ENCODE results near the gene TCF7L2.

The TCF7L2 gene

DNA sequence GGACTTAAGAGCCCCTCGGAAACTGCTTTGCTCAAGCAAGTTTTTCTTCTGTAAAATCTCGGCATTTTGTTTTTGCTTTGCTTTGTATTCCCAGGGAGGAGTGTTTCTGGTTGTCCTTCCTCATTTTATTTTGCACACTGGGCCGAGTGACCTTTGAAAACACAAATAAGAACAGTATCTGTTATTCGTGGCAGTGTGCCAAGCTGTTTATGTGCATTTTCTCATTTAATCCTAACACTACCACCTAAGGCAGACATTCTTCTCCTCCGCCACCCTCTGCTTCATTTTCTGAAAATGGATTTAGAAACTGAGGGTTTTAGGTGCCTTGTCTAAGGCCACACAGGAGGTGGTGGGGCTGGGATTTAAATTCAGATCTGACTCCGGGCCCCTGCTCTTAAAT is 218.5 kb downstream of the TCF7L2 start:
- Histone ChIP-seq H3K4me1 (ENCODE audit: control insufficient read depth, insufficient read depth, low read length) (peaks cover 7% of the 10 kb centered on the region), H3K27ac (ENCODE audit: low read length) (no peak overlapping the region), H3K4me3 (ENCODE audit: low read length in 2 of 2) (no peak overlapping the region), H3K36me3 (ENCODE audit: control insufficient read depth in 2 of 2, insufficient read depth in 2 of 2, low read length in 2 of 2) (peaks cover 0 to 11% of the 10 kb centered on the region in 2 donors), H3K27me3 (ENCODE audit: control insufficient read depth in 1 of 2, insufficient read depth in 2 of 2, low read length in 2 of 2) (no peaks in the 10 kb centered on the region), H3K9ac (ENCODE audit: low read length in 2 of 2) (no peak overlapping the region), H3K9me3 (ENCODE audit: control insufficient read depth in 2 of 2, low read length in 2 of 2) (no peaks in the 10 kb centered on the region)

DNA sequence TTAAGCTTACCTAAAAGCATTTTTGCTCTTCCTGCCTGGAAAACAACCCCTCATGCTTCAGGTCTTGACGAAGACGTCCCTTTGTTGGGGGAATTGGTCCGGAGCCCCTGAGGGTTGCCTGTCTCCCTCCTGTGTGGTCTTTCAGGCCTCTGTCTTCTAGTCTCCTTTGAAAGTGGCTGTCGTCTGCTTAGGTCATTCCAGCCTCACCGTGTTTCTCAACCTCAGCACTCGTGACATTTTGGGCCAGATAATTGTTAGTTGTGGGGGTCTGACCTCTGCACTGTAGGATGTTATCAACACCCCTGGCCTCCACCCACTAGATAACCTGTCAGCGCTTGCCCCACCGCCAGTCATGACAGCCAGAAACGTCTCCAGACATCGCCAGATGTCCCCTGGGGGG is 219.1 kb downstream of the TCF7L2 start:
- Histone ChIP-seq H3K27ac (ENCODE audit: low read length) (no peak overlapping the region), H3K4me1 (ENCODE audit: control insufficient read depth, insufficient read depth, low read length) (peaks cover 1% of the 10 kb centered on the region), H3K9ac (ENCODE audit: low read length in 2 of 2) (no peak overlapping the region)

GRCh38 chr10:113169853-113170460 is 219.9 kb downstream of the TCF7L2 start:
- Histone ChIP-seq H3K4me1 (ENCODE audit: control insufficient read depth, insufficient read depth, low read length) (no peaks in the 10 kb centered on the region), H3K4me3 (ENCODE audit: low read length in 2 of 2) (no peak overlapping the region), H3K36me3 (ENCODE audit: control insufficient read depth in 2 of 2, insufficient read depth in 2 of 2, low read length in 2 of 2) (peaks cover 0 to 11% of the 10 kb centered on the region in 2 donors), H3K9ac (ENCODE audit: low read length in 2 of 2) (no peak overlapping the region), H3K9me3 (ENCODE audit: control insufficient read depth in 2 of 2, low read length in 2 of 2) (no peaks in the 10 kb centered on the region), H3K27ac (ENCODE audit: low read length) (no peak overlapping the region), H3K27me3 (ENCODE audit: control insufficient read depth in 1 of 2, insufficient read depth in 2 of 2, low read length in 2 of 2) (no peaks in the 10 kb centered on the region)

More for the DNA sequence above, 219.1 kb downstream of the TCF7L2 start:
- Histone ChIP-seq H3K4me3 (ENCODE audit: low read length in 2 of 2) (no peak overlapping the region), H3K36me3 (ENCODE audit: control insufficient read depth in 2 of 2, insufficient read depth in 2 of 2, low read length in 2 of 2) (peaks cover 0 to 11% of the 10 kb centered on the region in 2 donors), H3K9me3 (ENCODE audit: control insufficient read depth in 2 of 2, low read length in 2 of 2) (no peaks in the 10 kb centered on the region), H3K27me3 (ENCODE audit: control insufficient read depth in 1 of 2, insufficient read depth in 2 of 2, low read length in 2 of 2) (no peaks in the 10 kb centered on the region)

- no peaks in the 10 kb centered on the region for H3K27me3 ChIP-seq (ENCODE audit: control insufficient read depth in 1 of 2, insufficient read depth in 2 of 2, low read length in 2 of 2)
- H3K9me3 ChIP-seq (ENCODE audit: control insufficient read depth in 2 of 2, low read length in 2 of 2), result no peaks in the 10 kb centered on the region
- peaks cover 3% of the 10 kb centered on the region for H3K4me1 ChIP-seq (ENCODE audit: control insufficient read depth, insufficient read depth, low read length)
- no peak overlapping the region for H3K27ac ChIP-seq (ENCODE audit: low read length)
- no peak overlapping the region for H3K4me3 ChIP-seq (ENCODE audit: low read length in 2 of 2)
- no peak overlapping the region for H3K9ac ChIP-seq (ENCODE audit: low read length in 2 of 2)
- peaks cover 0 to 8% of the 10 kb centered on the region in 2 donors for H3K36me3 ChIP-seq (ENCODE audit: control insufficient read depth in 2 of 2, insufficient read depth in 2 of 2, low read length in 2 of 2)
Measured at GRCh38 chr10:113171662-113172061, 221.6 kb downstream of the TCF7L2 start.

DNA sequence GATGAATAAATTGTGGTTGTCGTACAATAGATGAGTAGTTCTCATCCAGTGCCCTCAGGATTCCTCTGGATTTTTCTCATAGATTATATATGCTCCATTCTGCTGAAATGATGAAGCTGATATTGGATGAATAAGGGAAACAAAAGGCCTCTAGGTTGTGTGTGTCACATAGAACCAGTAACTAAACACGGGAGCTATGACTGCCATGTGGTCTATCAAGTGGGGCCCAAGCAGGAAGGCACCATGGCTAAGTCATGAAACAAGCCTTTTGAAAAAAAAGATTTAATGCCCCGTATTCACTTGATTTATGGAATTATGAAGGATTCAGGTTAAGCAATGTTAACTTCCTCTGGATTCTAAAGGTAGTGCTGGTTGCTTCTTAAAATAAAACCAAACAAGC is 225.1 kb downstream of the TCF7L2 start:
- Histone ChIP-seq H3K27me3 (ENCODE audit: control insufficient read depth in 1 of 2, insufficient read depth in 2 of 2, low read length in 2 of 2) (no peaks in the 10 kb centered on the region), H3K9me3 (ENCODE audit: control insufficient read depth in 2 of 2, low read length in 2 of 2) (no peaks in the 10 kb centered on the region), H3K4me1 (ENCODE audit: control insufficient read depth, insufficient read depth, low read length) (peaks cover 7% of the 10 kb centered on the region), H3K27ac (ENCODE audit: low read length) (no peak overlapping the region), H3K9ac (ENCODE audit: low read length in 2 of 2) (no peak overlapping the region), H3K4me3 (ENCODE audit: low read length in 2 of 2) (no peak overlapping the region), H3K36me3 (ENCODE audit: control insufficient read depth in 2 of 2, insufficient read depth in 2 of 2, low read length in 2 of 2) (no peaks in the 10 kb centered on the region)

DNA sequence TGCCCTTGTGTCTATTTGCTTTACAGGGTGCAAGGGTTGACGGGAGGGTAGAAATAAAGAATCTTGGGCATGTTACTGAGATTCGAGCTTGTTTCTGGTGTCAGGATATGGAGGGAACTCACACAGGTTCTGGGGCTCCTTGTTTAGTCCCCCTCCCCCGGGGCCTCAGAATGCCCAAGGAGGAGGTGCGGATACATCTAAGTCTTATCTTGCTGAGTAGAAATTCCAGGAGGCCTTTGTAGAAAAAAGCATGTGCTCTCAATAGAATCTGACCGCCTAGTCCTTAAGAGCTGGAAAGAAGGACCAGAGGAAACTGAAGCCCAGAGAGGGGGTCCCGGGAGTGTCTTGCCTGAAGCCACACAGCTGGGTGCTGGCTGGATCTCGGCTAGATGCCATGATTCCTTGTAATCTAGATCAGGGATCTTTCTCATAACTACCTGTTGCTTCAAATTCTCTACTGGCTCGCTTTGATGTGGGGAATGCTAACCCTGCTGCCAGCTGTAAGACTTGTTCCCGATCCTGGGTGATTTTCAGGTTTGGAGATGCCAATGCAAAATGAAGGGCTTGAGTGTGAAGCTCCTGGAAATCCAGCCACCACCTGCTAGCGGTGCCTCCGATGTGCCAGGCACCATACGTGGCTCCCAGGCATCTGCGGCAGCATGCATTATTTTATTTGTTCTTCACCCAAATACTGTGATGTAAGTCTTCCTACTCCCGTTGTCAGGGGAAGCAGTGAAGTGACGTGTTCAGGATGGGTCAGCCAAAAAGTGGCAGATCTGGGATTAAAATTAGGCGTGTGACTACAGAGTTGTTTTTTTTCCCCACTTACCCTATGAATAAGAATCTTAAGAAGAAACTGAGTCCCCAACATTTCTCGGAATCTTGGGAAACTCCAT is 226.0 kb downstream of the TCF7L2 start:
- H3K27me3 ChIP-seq (ENCODE audit: control insufficient read depth in 1 of 2, insufficient read depth in 2 of 2, low read length in 2 of 2), result no peaks in the 10 kb centered on the region
- no peaks in the 10 kb centered on the region for H3K36me3 ChIP-seq (ENCODE audit: control insufficient read depth in 2 of 2, insufficient read depth in 2 of 2, low read length in 2 of 2)
- no peak overlapping the region for H3K27ac ChIP-seq (ENCODE audit: low read length)
- no peak overlapping the region for H3K4me3 ChIP-seq (ENCODE audit: low read length in 2 of 2)
- no peak overlapping the region for H3K9ac ChIP-seq (ENCODE audit: low read length in 2 of 2)
- H3K9me3 ChIP-seq (ENCODE audit: control insufficient read depth in 2 of 2, low read length in 2 of 2), result no peaks in the 10 kb centered on the region
- peaks cover 11% of the 10 kb centered on the region for H3K4me1 ChIP-seq (ENCODE audit: control insufficient read depth, insufficient read depth, low read length)

DNA sequence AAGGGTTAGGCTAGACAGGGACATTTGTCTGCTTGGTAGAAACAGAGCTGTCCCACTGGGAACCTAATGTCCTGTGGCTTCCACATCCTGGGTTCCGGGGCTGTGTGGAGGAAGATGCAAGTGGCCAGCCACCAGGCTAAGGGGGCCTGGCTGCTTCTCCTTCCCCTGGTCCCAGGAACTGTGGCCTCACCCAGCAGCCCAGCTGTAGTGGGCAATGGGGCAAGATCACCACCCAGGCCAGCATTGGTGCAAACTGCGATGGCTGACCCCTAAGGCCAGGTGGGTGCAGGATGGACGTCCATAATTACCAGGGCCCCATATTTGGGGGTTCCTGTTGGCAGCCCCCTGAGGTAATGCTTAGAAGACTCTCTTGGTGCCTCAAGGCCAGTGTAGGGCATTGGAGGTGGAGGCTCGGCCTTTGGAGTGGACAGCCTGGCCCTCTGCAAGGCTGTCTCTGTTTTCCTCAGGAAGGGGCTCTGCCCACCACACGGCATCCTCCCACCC is 226.7 kb downstream of the TCF7L2 start:
- no peak overlapping the region for H3K4me3 ChIP-seq (ENCODE audit: low read length in 2 of 2)
- no peaks in the 10 kb centered on the region for H3K36me3 ChIP-seq (ENCODE audit: control insufficient read depth in 2 of 2, insufficient read depth in 2 of 2, low read length in 2 of 2)
- no peak overlapping the region for H3K9ac ChIP-seq (ENCODE audit: low read length in 2 of 2)
- peaks cover 11% of the 10 kb centered on the region for H3K4me1 ChIP-seq (ENCODE audit: control insufficient read depth, insufficient read depth, low read length)
- no peaks in the 10 kb centered on the region for H3K27me3 ChIP-seq (ENCODE audit: control insufficient read depth in 1 of 2, insufficient read depth in 2 of 2, low read length in 2 of 2)
- no peaks in the 10 kb centered on the region for H3K9me3 ChIP-seq (ENCODE audit: control insufficient read depth in 2 of 2, low read length in 2 of 2)
- H3K27ac ChIP-seq (ENCODE audit: low read length), result no peak overlapping the region

GRCh38 chr10:113177156-113177935 is 227.3 kb downstream of the TCF7L2 start:
- Histone ChIP-seq H3K9ac (ENCODE audit: low read length in 2 of 2) (no peak overlapping the region), H3K27ac (ENCODE audit: low read length) (no peak overlapping the region)

GRCh38 chr10:113177936-113178335 is 227.9 kb downstream of the TCF7L2 start:
- no peak overlapping the region for H3K9ac ChIP-seq (ENCODE audit: low read length in 2 of 2)
- no peaks in the 10 kb centered on the region for H3K36me3 ChIP-seq (ENCODE audit: control insufficient read depth in 2 of 2, insufficient read depth in 2 of 2, low read length in 2 of 2)
- H3K9me3 ChIP-seq (ENCODE audit: control insufficient read depth in 2 of 2, low read length in 2 of 2), result no peaks in the 10 kb centered on the region
- H3K27me3 ChIP-seq (ENCODE audit: control insufficient read depth in 1 of 2, insufficient read depth in 2 of 2, low read length in 2 of 2), result no peaks in the 10 kb centered on the region
- H3K4me1 ChIP-seq (ENCODE audit: control insufficient read depth, insufficient read depth, low read length), result peaks cover 11% of the 10 kb centered on the region
- no peak overlapping the region for H3K27ac ChIP-seq (ENCODE audit: low read length)
- H3K4me3 ChIP-seq (ENCODE audit: low read length in 2 of 2), result no peak overlapping the region

More at GRCh38 chr10:113177156-113177935, 227.3 kb downstream of the TCF7L2 start:
- Histone ChIP-seq H3K27me3 (ENCODE audit: control insufficient read depth in 1 of 2, insufficient read depth in 2 of 2, low read length in 2 of 2) (no peaks in the 10 kb centered on the region), H3K36me3 (ENCODE audit: control insufficient read depth in 2 of 2, insufficient read depth in 2 of 2, low read length in 2 of 2) (no peaks in the 10 kb centered on the region), H3K4me1 (ENCODE audit: control insufficient read depth, insufficient read depth, low read length) (peaks cover 11% of the 10 kb centered on the region), H3K9me3 (ENCODE audit: control insufficient read depth in 2 of 2, low read length in 2 of 2) (no peaks in the 10 kb centered on the region), H3K4me3 (ENCODE audit: low read length in 2 of 2) (no peak overlapping the region)

DNA sequence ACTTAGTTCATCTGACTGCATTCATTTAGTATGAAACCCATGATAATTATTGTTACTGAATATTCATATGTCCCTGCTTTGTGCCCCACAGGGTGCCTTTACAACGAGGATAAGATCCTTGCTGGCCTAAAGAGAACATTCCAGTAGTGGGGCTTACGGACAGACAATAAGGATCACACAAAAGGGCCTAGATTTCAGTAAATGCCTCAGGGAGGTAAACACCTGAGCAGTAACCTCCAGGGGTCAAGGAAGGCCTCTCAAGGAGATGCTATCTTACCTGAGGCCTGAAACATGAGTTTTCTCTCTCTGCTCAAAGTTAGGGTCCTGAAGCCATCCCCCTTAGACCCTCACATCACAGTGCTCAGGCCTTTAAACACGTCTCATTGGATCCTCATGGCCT is 228.7 kb downstream of the TCF7L2 start:
- Histone ChIP-seq H3K4me3 (ENCODE audit: low read length in 2 of 2) (no peak overlapping the region), H3K9ac (ENCODE audit: low read length in 2 of 2) (no peak overlapping the region), H3K9me3 (ENCODE audit: control insufficient read depth in 2 of 2, low read length in 2 of 2) (no peaks in the 10 kb centered on the region), H3K36me3 (ENCODE audit: control insufficient read depth in 2 of 2, insufficient read depth in 2 of 2, low read length in 2 of 2) (no peaks in the 10 kb centered on the region), H3K27ac (ENCODE audit: low read length) (no peak overlapping the region), H3K4me1 (ENCODE audit: control insufficient read depth, insufficient read depth, low read length) (peaks cover 14% of the 10 kb centered on the region), H3K27me3 (ENCODE audit: control insufficient read depth in 1 of 2, insufficient read depth in 2 of 2, low read length in 2 of 2) (no peaks in the 10 kb centered on the region)
